Kidney capillary endothelial cell (primary cell): ENCODE results near the gene KDF1.
"Not testable (repeated sequence)": the region's sequence is repeated elsewhere in the genome, so short reads cannot be mapped to it uniquely, and the experiment has no call there.

ENCODE experiments used
- DNase-seq: peaks from one replicate; pipeline ENCODE4 v3.0.0-alpha.2; 2018; ENCODE audit warnings: low spot score

Gene KDF1

DNA sequence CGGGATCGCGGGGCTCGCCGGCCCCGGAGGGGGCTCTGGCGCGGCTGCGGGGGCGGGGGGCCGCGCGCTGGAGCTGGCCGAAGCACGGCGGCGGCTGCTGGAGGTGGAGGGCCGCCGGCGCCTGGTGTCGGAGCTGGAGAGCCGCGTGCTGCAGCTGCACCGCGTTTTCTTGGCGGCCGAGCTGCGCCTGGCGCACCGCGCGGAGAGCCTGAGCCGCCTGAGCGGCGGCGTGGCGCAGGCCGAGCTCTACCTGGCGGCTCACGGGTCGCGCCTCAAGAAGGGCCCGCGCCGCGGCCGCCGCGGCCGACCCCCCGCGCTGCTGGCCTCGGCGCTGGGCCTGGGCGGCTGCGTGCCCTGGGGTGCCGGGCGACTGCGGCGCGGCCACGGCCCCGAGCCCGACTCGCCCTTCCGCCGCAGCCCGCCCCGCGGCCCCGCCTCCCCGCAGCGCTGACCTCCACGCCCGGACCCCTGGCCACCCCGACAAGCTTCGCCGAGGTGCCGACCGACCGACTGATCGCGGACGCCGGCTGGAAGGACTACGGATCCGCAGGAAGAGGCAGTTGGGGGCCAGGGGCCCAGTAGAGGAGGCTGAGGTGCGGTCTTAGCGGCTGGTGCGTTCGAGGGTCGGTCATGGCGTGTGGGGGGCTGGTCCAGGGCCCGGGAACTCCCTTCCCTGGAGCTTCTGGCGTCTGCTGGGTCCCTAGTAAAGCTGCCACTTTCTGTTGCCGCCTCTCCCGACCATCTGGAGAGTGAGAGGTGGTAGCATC lies 33.9 kb upstream of the KDF1 start:
- no peak for DNase-seq

DNA sequence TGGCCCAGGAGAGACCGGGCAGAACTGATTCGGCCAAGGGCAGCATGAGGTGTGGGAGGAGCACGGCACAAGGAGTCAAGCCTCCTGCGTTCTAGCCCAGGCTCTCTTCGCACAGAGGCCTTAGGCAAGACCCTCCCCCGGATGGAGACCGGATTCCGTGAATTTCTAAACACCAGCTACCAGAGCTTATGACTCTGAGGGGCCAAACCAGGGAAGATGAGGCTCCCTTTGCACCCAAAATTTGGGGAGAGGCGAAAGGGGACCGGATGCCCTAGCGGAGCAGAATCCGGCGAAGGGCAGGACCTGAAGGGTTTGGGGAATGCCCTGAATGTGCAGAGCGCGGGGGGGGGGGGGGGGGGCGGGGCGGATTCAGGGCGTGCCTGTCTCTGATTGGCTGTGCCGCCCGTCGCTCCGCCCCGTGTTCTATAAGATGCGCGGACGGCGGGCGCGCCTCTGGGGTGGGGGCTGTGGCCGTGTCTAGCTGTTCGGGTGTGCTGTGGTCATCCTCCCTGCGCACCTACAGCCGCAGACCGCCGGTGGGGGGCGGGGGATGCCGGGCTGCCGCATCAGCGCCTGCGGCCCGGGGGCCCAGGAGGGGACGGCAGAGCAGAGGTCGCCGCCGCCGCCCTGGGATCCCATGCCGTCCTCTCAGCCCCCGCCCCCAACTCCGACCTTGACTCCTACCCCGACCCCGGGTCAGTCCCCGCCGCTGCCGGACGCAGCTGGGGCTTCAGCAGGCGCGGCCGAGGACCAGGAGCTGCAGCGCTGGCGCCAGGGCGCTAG lies 33.2 kb upstream of the KDF1 start, which contains the start of gene TRNP1:
Gene TRNP1 (plus strand): TSS at position 456 of the 783 bp plus-strand sequence. CDS start 95 bp downstream, at position 551.
- DNase-seq: peak; percentile 85

DNA sequence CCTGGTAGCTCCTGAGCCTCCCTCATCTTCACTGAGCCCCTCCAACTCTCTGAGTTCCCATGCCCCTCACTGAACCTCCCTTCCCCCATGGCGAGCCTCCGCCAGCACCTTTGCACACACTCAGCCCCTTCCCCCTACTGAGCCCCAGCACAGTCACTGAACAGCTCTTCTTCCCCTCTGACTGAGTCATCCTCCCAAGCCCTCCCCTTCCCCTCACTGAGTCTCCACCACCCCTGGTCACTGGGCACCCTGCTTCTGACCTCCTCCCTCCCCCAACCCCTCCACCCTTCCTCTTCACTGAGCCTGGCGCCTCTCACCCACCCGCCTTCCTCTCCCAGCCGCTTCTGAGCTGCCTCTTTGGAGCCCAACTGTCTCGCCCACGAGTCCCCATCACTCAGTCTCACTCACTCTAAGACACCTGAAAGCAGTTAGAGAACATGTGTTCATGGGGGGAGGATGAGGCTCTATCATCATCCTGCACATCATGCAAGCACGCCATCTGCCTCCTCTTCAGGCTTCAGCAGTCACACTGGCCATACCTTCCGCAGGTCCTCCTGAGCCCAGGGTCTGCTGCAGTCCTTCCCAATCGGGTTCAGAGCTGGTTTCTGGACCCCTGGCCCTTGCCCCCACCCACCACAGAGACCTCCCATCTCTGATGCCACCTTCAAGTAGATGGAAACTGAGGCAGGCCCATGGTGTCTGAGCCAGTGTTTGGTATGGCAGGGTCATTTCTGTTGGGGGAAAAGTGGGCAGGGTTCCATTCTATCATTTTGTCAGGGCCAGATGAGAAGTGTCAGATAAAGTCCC lies 31.2 kb upstream of the KDF1 start:
- DNase-seq: peak; percentile 99

DNA sequence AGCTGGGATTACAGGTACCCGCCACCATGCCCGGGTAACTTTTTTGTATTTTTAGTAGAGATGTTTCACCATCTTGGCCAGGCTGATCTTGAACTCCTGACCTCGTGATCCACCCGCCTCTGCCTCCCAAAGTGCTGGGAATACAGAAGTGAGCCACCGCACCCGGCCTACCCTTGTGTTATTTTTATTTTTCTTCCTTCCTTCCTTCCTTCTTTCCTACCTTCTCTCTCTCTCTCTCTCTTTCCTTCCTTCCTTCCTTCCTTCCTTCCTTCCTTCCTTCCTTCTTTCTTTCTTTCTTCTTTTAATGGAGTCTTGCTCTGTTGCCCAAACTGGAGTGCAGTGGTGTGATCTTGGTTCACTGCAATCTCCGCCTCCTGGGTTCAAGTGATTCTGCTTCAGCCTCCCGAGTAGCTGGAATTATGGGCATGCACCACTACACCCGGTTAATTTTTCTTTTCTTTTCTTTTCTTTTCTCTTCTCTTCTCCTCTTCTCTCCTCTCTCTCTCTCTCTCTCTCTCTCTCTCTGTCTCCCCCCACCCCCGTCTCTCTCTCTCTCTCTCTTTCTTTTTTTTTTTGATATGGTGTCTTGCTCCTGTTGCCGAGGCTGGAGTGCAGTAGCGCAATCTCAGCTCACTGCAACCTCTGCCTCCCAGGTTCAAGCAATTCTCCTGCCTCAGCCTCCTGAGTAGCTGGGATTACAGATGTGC lies 29.3 kb upstream of the KDF1 start:
- DNase-seq: not testable (repeated sequence)

DNA sequence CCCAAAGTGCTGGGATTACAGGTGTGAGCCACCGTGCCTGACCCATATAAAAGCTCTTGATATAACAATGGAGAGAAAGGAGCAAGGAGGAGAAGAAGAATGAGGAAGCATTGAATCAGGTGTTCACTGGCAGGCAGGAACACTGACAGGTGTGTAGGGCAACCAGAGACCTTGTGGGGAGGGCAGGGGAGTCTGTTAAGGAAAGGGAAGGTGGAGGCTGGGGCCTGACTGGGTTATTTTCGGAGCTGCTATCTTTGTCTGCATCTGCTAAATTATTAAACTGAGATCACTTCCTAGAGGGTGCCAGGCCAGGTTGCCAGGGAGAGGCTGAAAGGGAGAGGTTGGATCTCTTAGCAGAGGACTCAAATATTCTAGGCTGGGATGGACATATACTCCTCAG lies 26.4 kb upstream of the KDF1 start:
- DNase-seq: no peak

DNA sequence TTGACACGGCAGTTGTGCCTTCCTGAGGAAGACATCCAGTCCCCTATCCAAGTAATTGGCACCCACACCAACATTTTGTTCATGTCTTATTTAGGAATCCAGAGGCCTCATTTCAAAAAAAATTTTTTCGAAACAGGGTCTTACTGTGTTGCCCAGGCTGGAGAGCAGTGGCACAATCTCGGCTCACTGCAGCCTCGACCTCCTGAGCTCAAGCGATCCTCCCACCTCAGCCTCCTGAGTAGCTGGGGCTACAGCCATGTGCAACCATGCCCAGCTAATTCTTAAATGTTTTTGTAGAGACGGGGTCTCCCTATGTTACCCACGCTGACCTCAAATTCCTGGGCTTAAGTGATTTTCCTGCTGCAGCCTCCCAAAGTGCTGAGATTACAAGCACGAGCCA lies 24.0 kb upstream of the KDF1 start:
- no peak for DNase-seq

DNA sequence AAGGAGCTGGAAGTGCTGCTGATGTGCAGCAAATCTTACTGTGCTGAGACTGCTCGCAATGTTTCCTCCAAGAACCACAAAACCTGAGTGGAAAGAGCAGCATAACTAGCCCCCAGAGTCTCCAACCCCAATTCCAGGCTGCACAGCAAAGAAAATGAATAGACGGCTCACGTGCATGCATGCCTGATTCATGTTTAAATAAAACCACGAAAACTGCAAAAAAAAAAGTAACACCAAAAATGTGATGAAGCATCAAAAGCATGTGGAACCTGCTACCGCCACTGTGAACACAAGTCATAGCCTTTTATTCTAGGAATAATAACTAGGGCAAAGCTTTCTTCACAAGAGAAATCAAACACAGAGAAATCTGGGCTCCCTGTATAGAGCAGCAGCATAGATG lies 23.6 kb upstream of the KDF1 start:
- DNase-seq: no peak

DNA sequence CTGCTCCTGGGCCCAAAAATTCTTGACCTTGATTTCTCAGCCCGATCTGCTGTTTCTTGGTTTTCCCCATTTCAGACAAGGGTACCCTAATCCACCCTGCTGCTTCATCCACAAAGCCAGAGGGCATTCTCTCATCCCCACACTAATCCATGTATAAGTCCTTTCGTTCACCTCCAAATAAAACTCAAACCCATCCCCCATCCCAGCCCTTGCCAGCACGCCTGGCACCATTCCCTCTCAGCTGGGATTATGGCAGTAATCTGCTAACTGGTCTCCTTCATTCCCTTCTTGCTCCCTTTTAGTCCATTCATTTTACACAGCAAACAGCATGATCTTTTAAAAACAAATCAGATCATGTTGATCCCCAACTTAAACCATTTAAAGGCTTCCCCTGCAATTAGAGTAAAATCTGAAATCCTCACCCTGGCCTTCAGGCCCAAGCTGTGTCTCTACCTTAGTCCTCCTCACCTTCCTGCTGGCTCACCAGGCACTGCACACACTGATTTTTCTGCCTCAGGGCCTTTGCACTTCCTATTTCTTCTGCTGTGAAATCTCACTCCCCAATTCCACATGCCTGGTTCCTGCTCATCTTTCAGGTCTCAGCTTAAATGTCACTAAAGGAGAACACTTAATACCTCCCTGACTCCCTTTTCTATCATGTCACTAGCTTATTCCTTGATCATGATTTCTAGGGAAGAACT lies 21.0 kb upstream of the KDF1 start:
- no peak for DNase-seq

DNA sequence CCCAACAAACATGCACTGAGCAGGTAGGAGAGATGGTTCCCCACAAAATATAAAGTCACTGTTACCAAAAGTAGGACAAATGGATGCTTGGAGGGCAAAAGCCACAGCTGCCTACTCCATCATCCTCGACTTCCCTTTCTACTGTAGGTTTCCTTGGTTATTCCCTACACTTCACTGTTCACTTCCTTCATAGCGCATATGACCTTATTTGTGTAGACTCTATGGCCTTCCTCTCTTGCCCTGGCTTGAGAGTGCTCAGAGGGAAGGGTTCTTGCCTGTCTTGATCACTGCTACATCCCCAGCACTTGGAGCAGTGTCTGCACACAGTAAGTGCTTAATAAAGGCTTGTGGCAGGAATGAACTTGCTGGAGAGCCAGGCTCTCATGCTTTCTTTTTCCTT lies 18.6 kb upstream of the KDF1 start:
- DNase-seq: no peak

DNA sequence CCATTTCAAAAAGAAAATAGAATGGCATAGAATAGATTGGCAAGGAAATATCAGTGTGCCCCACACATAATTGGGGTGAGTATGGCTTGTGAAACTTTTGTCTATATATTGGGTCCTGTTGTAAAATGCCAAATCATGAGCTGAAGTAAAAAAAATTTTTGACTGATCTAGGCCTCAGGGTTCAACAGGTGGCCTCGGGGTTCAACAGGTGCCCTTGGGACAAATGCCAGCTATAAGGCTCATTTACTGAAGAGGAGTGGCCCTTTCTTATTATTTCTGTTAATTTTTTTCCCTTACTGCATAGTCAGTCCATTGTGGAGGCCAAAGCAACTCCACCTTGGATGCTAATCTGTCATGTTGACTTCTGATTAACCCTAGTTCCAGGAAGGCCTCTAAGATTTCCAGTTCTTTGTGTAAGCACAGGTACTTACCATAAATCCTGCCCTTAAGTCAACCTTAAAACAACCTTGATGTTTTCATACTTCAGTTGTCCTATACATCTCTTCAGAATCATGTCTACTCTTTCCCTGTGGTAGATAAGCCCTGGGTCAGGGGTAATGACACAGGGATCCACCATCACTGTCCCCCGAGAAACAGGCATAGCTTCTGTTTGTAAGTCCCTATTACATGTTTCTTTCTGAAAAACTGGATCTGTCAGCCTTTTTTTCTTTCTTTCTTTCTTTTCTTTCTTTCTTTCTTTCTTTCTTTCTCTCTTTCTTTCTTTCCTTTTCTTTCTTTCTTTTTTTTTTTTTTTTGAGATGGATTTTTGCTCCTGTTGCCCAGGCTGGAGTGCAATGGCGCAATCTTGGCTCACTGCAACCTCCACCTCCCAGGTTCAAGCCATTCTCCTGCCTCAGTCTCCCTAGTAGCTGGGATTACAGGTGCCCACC lies 16.6 kb upstream of the KDF1 start:
- no peak for DNase-seq

DNA sequence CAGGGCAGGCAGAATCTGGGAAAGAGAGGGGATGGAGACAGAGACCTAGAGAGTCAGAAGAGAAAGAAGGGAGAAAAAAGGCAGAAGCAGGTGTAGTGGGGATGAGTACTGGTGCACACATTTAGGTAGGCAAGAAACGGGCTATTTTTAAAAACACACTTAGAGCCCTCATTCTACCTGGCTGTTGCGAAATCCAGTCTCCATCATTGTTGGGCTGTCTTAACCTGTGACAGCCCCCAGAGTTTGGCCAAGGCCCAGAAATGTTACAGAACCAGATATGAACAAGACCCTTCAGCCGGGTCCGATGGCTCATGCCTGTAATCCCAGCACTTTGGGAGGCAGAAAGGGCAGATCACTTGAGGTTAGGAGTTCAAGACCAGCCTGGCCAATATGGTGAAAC lies 12.6 kb upstream of the KDF1 start:
- DNase-seq: no peak

DNA sequence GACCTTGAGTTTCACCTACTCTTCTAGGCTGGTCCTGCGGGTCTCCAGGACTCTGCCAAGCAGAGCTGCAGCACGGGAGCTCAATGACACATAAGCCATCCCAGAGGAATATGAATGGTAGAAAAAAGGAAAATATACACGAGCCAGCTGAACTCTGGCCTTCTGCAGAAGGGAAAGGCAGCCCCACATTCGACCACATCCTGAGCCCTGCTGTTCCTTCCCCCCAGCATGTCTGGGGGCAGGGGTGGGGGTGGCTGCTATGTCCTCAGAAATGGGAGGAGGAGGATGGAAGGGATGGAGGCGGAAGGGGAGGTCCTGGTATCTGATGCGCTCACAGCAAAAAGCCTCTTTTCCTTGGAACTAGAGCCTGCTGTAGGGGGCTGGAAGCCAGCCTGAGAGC lies 12.1 kb upstream of the KDF1 start:
- no peak for DNase-seq

DNA sequence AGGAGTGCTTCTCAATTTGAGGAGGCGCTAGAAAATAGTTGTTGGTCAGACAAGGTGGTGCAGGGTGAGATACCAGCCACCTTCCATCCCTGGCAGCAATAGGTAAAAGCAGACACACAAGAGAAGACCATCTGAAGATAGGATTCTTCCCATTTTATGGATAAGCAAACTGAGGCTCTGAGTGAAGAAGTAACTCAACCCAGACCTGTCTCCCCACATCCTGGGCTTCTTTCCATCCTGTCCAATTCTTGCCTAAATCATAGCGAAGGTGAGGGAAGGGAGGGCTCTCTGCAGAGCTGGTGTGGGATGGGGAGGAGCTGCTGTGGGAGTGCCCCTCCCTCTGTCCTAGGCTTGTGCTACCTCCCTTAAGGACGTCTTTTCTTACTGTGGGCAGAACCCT lies 11.3 kb upstream of the KDF1 start:
- no peak for DNase-seq

DNA sequence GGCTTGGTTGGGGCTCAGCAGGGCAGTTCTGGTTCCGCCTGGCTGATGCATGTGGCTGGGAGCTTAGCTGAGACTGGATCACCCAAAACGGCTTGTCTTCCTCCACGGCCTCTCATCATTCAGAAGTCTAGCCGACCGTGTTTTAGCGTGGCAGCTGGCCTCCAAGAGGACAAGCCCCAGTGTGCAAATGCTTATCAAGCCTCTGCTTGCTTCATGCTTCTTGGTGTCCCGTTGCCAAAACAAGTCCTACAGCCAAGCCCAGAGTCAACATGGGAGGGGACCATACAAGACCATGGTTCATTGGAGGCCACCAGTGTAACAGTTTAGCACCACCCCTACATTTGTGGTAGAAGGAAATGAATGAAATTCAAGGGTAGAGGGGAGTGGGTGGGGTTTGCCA lies 10.5 kb upstream of the KDF1 start:
- no peak for DNase-seq

DNA sequence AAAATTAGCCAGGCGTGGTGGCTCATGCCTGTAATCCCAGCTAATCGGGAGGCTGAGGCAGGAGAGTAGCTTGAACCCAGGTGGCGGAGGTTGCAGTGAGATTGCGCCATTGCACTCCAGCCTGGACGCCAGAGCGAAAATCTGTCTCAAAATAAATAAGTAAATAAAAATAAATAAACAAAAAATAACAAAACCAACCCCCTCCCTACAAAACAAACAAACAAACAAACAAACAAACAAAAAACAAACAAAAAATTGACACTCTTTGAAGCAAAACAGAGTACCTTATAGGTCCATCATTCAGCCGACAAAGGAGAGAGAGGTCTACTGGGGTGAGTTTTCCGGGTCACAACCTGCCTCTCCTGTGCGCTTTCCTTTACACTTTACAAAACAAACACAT lies 5.4 kb upstream of the KDF1 start:
- DNase-seq: no peak

DNA sequence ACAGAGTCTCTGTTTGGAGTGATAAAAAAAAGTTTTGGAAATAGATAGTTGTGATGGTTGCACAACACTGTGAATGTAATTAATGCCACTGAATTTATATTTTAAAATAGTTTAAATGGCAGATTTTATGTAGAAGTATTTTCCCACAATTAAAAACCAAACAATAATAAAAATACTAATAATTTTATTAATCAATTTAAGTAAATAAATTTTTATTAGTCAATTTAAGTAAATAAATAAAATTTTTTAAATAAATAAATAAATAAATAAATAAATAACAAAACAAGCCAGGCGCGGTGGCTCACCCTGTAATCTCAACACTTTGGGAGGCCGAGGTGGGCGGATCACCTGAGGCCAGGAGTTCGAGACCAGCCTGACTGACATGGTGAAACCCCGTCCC lies 4.9 kb upstream of the KDF1 start:
- DNase-seq: no peak

DNA sequence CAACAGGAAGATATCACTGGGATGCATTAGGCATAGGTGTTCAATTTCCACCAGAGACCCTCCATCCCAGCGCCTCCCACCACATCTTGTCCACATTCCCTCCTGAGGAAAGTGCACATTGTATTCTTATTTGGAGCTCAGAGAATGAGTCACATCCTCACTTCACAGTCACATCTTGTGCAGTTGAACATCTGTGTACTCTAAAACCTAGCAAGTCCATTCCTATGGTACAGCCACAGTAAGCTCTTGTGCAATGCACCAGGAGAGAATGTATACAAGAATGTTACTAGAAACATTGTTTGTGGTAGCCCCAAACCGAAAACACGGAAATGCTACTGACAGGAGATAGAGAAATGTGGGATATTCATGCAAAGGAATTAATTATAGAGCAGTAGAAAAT lies 1.6 kb upstream of the KDF1 start:
- DNase-seq: peak; percentile 86

DNA sequence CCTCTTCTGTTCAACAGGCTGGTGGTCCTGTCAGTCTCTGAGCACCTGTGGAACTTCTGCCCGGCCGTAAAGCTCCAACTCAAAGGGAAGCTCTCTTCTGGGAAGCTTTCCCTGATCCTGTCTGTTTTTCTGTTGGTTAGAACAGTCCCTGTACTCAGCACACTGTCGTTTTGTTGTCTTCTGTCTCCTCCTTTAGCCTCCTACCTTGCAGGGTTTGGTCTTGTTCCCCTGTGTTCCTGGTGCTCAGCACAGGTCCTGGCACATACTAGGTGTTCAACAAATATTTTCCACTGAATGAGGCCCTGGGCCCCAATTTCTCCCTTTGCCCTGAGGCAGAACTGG lies 328 bp upstream of the KDF1 start:
- DNase-seq: no peak

DNA sequence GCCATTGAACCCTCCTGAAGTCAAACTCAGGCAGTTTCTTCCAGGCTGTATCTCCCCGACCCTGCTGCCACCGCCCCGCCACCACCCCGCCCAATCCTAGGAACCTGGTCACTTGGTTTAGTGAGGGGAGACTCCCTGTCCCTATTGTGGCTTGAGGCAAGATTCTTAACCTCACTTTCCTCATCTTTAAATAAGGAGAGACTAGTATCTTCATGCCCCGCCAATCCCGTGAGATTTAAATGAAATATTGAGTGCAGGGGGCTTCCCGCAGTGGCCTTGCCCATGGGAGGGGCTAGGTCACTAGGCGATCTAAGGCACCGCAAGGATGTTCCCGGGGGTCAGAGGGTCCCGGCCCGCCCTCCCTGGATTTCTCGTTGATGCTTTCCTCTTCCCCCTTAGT lies 998 bp downstream of the KDF1 start:
- DNase-seq: no peak

DNA sequence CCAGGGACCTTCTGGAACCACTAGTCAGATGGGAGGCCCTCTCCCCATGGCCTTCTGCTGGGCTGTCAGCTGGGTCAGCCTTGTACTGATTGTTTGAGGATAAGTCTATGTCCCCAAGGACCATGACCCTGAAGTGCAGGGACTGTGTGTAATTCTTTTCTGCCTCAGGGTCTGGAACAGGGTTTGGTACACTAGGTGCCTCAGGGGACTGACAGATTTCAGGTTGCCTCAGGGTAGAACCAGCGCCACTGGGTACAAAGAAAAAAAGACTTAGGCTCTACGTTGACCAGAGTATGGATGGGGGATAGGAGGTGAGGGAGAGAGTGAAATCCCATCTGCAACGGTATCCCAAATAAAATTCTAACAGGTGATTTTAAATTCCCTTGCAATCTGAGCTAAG lies 3.0 kb downstream of the KDF1 start:
- DNase-seq: no peak

DNA sequence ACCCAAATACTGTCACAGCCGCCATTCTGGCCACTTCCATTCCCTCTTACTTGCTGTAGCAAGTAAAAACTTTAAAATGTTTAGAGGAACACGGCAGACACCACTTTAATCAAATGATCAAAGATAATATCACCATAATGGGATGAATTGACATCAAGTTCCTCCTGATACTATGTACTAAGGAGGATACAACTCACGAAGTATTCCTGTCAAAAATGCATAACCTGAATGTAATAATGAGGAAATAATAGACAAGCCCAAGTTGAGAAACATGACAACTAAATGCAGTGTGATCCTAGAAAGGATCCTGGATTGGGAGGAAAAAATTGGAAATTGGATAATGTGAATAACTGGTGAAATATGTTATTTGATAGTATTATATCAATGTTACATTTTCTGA lies 3.9 kb downstream of the KDF1 start:
- no peak for DNase-seq
